ENCODE data around the gene TMEM204.

The TMEM204 gene

GRCh38 chr16:1539720-1540555 is 6.5 kb downstream of the TMEM204 start:
- TF ChIP-seq TAF1 (IDR thresholded peaks at IDR 0.05; ENCODE audit: borderline replicate concordance, insufficient read depth, low read length) (no peak), REST (IDR thresholded peaks at IDR 0.05; ENCODE audit: insufficient read depth in 1 of 2, low read depth in 2 of 2, low read length in 2 of 2) (no peak), SIN3A (IDR thresholded peaks at IDR 0.05; ENCODE audit: borderline replicate concordance, insufficient read depth, low read length) (no peak), FOXP2 (optimal IDR thresholded peaks at IDR 0.05; ENCODE audit: borderline replicate concordance, extremely low read depth, extremely low read length, insufficient read depth) (no peak), POLR2AphosphoS5 (IDR thresholded peaks at IDR 0.05; ENCODE audit: low read depth, low read length) (no peak)

GRCh38 chr16:1540556-1540855 is 7.0 kb downstream of the TMEM204 start:
- TF ChIP-seq FOXP2 (optimal IDR thresholded peaks at IDR 0.05; ENCODE audit: borderline replicate concordance, extremely low read depth, extremely low read length, insufficient read depth) = no peak

- TF ChIP-seq FOXP2 (optimal IDR thresholded peaks at IDR 0.05; ENCODE audit: borderline replicate concordance, extremely low read depth, extremely low read length, insufficient read depth) (no peak), TAF1 (IDR thresholded peaks at IDR 0.05; ENCODE audit: borderline replicate concordance, insufficient read depth, low read length) (no peak), POLR2AphosphoS5 (IDR thresholded peaks at IDR 0.05; ENCODE audit: low read depth, low read length) (no peak), SIN3A (IDR thresholded peaks at IDR 0.05; ENCODE audit: borderline replicate concordance, insufficient read depth, low read length) (no peak), REST (IDR thresholded peaks at IDR 0.05; ENCODE audit: insufficient read depth in 1 of 2, low read depth in 2 of 2, low read length in 2 of 2) (no peak)
Measured at GRCh38 chr16:1541293-1542165, 8.1 kb downstream of the TMEM204 start.

GRCh38 chr16:1542166-1542500 is 8.7 kb downstream of the TMEM204 start:
- TF ChIP-seq SIN3A (IDR thresholded peaks at IDR 0.05; ENCODE audit: borderline replicate concordance, insufficient read depth, low read length) (no peak), POLR2AphosphoS5 (IDR thresholded peaks at IDR 0.05; ENCODE audit: low read depth, low read length) (no peak), FOXP2 (optimal IDR thresholded peaks at IDR 0.05; ENCODE audit: borderline replicate concordance, extremely low read depth, extremely low read length, insufficient read depth) (no peak)

- no peak for TF ChIP-seq TAF1 (IDR thresholded peaks at IDR 0.05; ENCODE audit: borderline replicate concordance, insufficient read depth, low read length)
- TF ChIP-seq POLR2AphosphoS5 (IDR thresholded peaks at IDR 0.05; ENCODE audit: low read depth, low read length) = no peak
- no peak for TF ChIP-seq REST (IDR thresholded peaks at IDR 0.05; ENCODE audit: insufficient read depth in 1 of 2, low read depth in 2 of 2, low read length in 2 of 2)
- TF ChIP-seq FOXP2 (optimal IDR thresholded peaks at IDR 0.05; ENCODE audit: borderline replicate concordance, extremely low read depth, extremely low read length, insufficient read depth) = no peak
- TF ChIP-seq SIN3A (IDR thresholded peaks at IDR 0.05; ENCODE audit: borderline replicate concordance, insufficient read depth, low read length) = no peak
Measured at GRCh38 chr16:1542533-1542932, 9.1 kb downstream of the TMEM204 start.

Data from PFSK-1 (cell line).